PC-9 (cell line): ENCODE measurements around the gene SORBS1. TPM values are rescaled to one million over a fixed set of nuclear protein-coding genes. Genes with fewer than 3 reads are reported as not detected.

ENCODE experiments used
- BruUV-seq: library from RNA; stranded (reverse); fragments of 400-500 nt; replicated peaks from 2 replicates; lab custom pipeline; 2021; lab: Mats Ljungman, UMichigan
- CTCF ChIA-PET: fragments of 300-600 bp; sonication (Branson Sonifier 250); formaldehyde crosslinking; loops from one replicate; lab custom pipeline; 2022; ENCODE audit warnings: antibody characterized with exemption; lab: Charles Lee
- POLR2A ChIA-PET: fragments of 300-600 bp; sonication (Branson Sonifier 250); formaldehyde crosslinking; loops from one replicate; lab custom pipeline; 2022; ENCODE audit warnings: antibody characterized with exemption; ENCODE audit not compliant: unreplicated experiment; lab: Charles Lee
- DNase-seq, 2 experiments: peaks; one replicate each; pipeline versions ENCODE4 v3.0.0 to v3.0.0-alpha.2; 2015 to 2022; ENCODE audit warnings: mixed read lengths in 1 of 2
- H2AFZ ChIP-seq: fragments of 200-600 bp; sonication (generic); 2 replicates; pipeline ENCODE4 v1.8.1; 2017; ENCODE audit warnings: antibody characterized with exemption
- H3F3A ChIP-seq: fragments of 200-600 bp; sonication (generic); 2 replicates; pipeline ENCODE4 v1.8.1; 2017; ENCODE audit warnings: antibody characterized with exemption, mild to moderate bottlenecking, low read depth; ENCODE audit not compliant: insufficient read depth
- H3K27ac ChIP-seq: fragments of 200-600 bp; sonication (generic); 2 replicates; pipeline ENCODE4 v1.6.1; 2016; ENCODE audit warnings: mixed run types
- H3K27me3 ChIP-seq: fragments of 200-600 bp; sonication (generic); 2 replicates; pipeline ENCODE4 v1.6.1; 2016; ENCODE audit warnings: low read depth, mixed run types; ENCODE audit not compliant: insufficient read depth
- H3K36me3 ChIP-seq: fragments of 200-600 bp; sonication (generic); 2 replicates; pipeline ENCODE4 v1.6.1; 2016; ENCODE audit warnings: low read depth, mixed run types
- H3K4me1 ChIP-seq: fragments of 200-600 bp; sonication (generic); replicated peaks from 2 replicates; pipeline ENCODE4 v1.6.1; 2016; ENCODE audit warnings: mixed run types; ENCODE audit not compliant: insufficient read depth
- H3K4me2 ChIP-seq: fragments of 200-600 bp; sonication (generic); 2 replicates; pipeline ENCODE4 v1.6.1; 2017; ENCODE audit warnings: mixed run types
- H3K4me3 ChIP-seq: fragments of 200-600 bp; sonication (generic); 2 replicates; pipeline ENCODE4 v1.6.1; 2016; ENCODE audit warnings: mixed run types
- H3K79me2 ChIP-seq: fragments of 200-600 bp; sonication (generic); 2 replicates; pipeline ENCODE4 v1.6.1; 2017; ENCODE audit warnings: low read depth, mixed run types
- H3K9me2 ChIP-seq: fragments of 200-600 bp; sonication (generic); 2 replicates; pipeline ENCODE4 v1.8.1; 2017; ENCODE audit warnings: mild to moderate bottlenecking; ENCODE audit not compliant: insufficient read depth
- H3K9me3 ChIP-seq: fragments of 200-600 bp; sonication (generic); 2 replicates; pipeline ENCODE4 v1.8.1; 2016; ENCODE audit warnings: low read depth; ENCODE audit not compliant: insufficient read depth
- H4K20me1 ChIP-seq: fragments of 200-600 bp; sonication (generic); 2 replicates; pipeline ENCODE4 v1.8.1; 2017; ENCODE audit not compliant: insufficient read depth
- CTCF ChIP-seq: fragments of 200-600 bp; sonication (generic); conservative IDR thresholded peaks from 2 replicates; pipeline ENCODE4 v1.6.1; 2017; ENCODE audit warnings: mixed run types, antibody characterized with exemption, mild to moderate bottlenecking, moderate library complexity
- EZH2 ChIP-seq: fragments of 200-600 bp; sonication (generic); IDR thresholded peaks from 2 replicates; pipeline ENCODE4 v1.8.0; 2017; ENCODE audit warnings: antibody characterized with exemption, low read depth
- intact Hi-C: fragments of 100-400 bp; cut with micrococcal nuclease; formaldehyde crosslinking; loops from one replicate; pipeline ENCODE4 v1.10.0; 2022; ENCODE audit not compliant: unreplicated experiment
- total RNA-seq: library from RNA; stranded (reverse); gene quantifications from 2 replicates; pipeline ENCODE4 v1.2.3, GENCODE V29; 2021

The SORBS1 gene
- total RNA-seq, 1 experiment from 2014 or later, result 5.0 TPM

- no peak overlapping the region for H2AFZ ChIP-seq
- CTCF ChIA-PET, result no interaction called here
- no peaks in the 10 kb centered on the region for H4K20me1 ChIP-seq
- no peak overlapping the region for H3K27ac ChIP-seq
- intact Hi-C loops, result no loop called here
- no peak overlapping the region for H3K4me2 ChIP-seq
- DNase-seq, result no peak
- H3K9me2 ChIP-seq, result no peaks in the 10 kb centered on the region
- H3K27me3 ChIP-seq, result no peaks in the 10 kb centered on the region
- no peaks in the 10 kb centered on the region for H3K79me2 ChIP-seq
- no peaks in the 10 kb centered on the region for H3K9me3 ChIP-seq
- H3K36me3 ChIP-seq, result no peaks in the 10 kb centered on the region
- POLR2A ChIA-PET, result no interaction called here
- BruUV-seq, result no TSS peak
- H3K4me1 ChIP-seq, result no peaks in the 10 kb centered on the region
- H3K4me3 ChIP-seq, result no peak overlapping the region
- TF ChIP-seq EZH2, result no peak
- no peak for TF ChIP-seq CTCF
- H3F3A ChIP-seq, result no peaks in the 10 kb centered on the region
Observed at GRCh38 chr10:95530561-95530960, 30.6 kb downstream of the SORBS1 start.

- intact Hi-C loops, result no loop called here
- POLR2A ChIA-PET, result no interaction called here
- H3K36me3 ChIP-seq, result no peaks in the 10 kb centered on the region
- H3K27ac ChIP-seq, result no peak overlapping the region
- no peaks in the 10 kb centered on the region for H3K4me1 ChIP-seq
- no peaks in the 10 kb centered on the region for H3K27me3 ChIP-seq
- H3K4me3 ChIP-seq, result no peak overlapping the region
- H3K9me2 ChIP-seq, result no peaks in the 10 kb centered on the region
- H3K4me2 ChIP-seq, result no peak overlapping the region
- no peaks in the 10 kb centered on the region for H4K20me1 ChIP-seq
- no peaks in the 10 kb centered on the region for H3K79me2 ChIP-seq
- no peak for TF ChIP-seq EZH2
- no peak for TF ChIP-seq CTCF
- DNase-seq, result no peak
- H3K9me3 ChIP-seq, result no peaks in the 10 kb centered on the region
- no peaks in the 10 kb centered on the region for H3F3A ChIP-seq
- BruUV-seq, result no TSS peak
- H2AFZ ChIP-seq, result no peak overlapping the region
- CTCF ChIA-PET, result no interaction called here
Observed at GRCh38 chr10:95530029-95530428, 31.1 kb downstream of the SORBS1 start.

GRCh38 chr10:95526044-95526443, 35.1 kb downstream of the SORBS1 start:
- H3K4me2 ChIP-seq, result no peak overlapping the region
- no peak for TF ChIP-seq EZH2
- H3F3A ChIP-seq, result no peaks in the 10 kb centered on the region
- H3K4me3 ChIP-seq, result no peak overlapping the region
- no peaks in the 10 kb centered on the region for H4K20me1 ChIP-seq
- no peak for DNase-seq
- no peaks in the 10 kb centered on the region for H3K79me2 ChIP-seq
- no TSS peak for BruUV-seq
- H3K27me3 ChIP-seq, result no peaks in the 10 kb centered on the region
- no peaks in the 10 kb centered on the region for H3K9me3 ChIP-seq
- no peak overlapping the region for H2AFZ ChIP-seq
- ChIA-PET POLR2A (no interaction called here), CTCF (no interaction called here)
- no peaks in the 10 kb centered on the region for H3K4me1 ChIP-seq
- H3K9me2 ChIP-seq, result no peaks in the 10 kb centered on the region
- intact Hi-C loops, result no loop called here
- H3K27ac ChIP-seq, result no peak overlapping the region
- H3K36me3 ChIP-seq, result no peaks in the 10 kb centered on the region

- CTCF ChIA-PET, result interaction anchor here (0.5 kb wide), 1 partner anchor 56 kb away, joined by 3 read pairs; no protein-coding TSS in a partner anchor
- Histone ChIP-seq H3K9me3 (no peaks in the 10 kb centered on the region), H3K36me3 (no peaks in the 10 kb centered on the region), H3K4me1 (no peaks in the 10 kb centered on the region), H2AFZ (no peak overlapping the region), H3K4me2 (no peak overlapping the region), H3K27ac (no peak overlapping the region), H3K9me2 (no peaks in the 10 kb centered on the region), H3K4me3 (no peak overlapping the region), H3K27me3 (no peaks in the 10 kb centered on the region), H3F3A (no peaks in the 10 kb centered on the region), H4K20me1 (no peaks in the 10 kb centered on the region), H3K79me2 (no peaks in the 10 kb centered on the region)
- BruUV-seq, result no TSS peak
- intact Hi-C loops, result no loop called here
- no peak for TF ChIP-seq CTCF
- TF ChIP-seq EZH2, result no peak
- POLR2A ChIA-PET, result no interaction called here
- DNase-seq, result no peak
Observed at GRCh38 chr10:95525033-95525418, 36.1 kb downstream of the SORBS1 start.
